H1 (cell line): ENCODE results near the gene CCDC192. TPM values are rescaled to one million over a fixed set of nuclear protein-coding genes. Genes with fewer than 3 reads are reported as not detected.

Experiments used
- CTCF ChIA-PET: fragments of 300-600 bp; sonication (Branson Sonifier 250); formaldehyde crosslinking; loops from one replicate; lab custom pipeline; 2021; ENCODE audit not compliant: partially characterized antibody; lab: Charles Lee
- POLR2A ChIA-PET: fragments of 300-600 bp; sonication (Branson Sonifier 250); formaldehyde crosslinking; loops from one replicate; lab custom pipeline; 2021; ENCODE audit warnings: inconsistent platforms; ENCODE audit not compliant: partially characterized antibody; lab: Charles Lee
- DNase-seq, 2 experiments: peaks; one replicate each; pipeline versions ENCODE4 v3.0.0 to v3.0.0-alpha.2; 2010 to 2022; ENCODE audit warnings: low spot score in 2 of 2, low read depth in 1 of 2, mixed read lengths in 1 of 2
- FAIRE-seq: peaks from 2 replicates; lab custom pipeline; 2011; peaks lifted over from hg19 to GRCh38; lab: Jason Lieb, UNC
- H2AFZ ChIP-seq: 2 replicates; pipeline ENCODE4 v1.8.1; 2012; ENCODE audit warnings: low read length, inconsistent platforms
- H2AK5ac ChIP-seq: 2 replicates; pipeline ENCODE4 v1.6.1; 2013; ENCODE audit warnings: low read depth, low read length
- H2BK120ac ChIP-seq: replicated peaks from 2 replicates; pipeline ENCODE3; 2013; ENCODE audit warnings: low read depth, low read length, inconsistent platforms
- H2BK12ac ChIP-seq: 2 replicates; pipeline ENCODE4 v1.6.1; 2013; ENCODE audit warnings: low read depth, low read length
- H2BK15ac ChIP-seq: 2 replicates; pipeline ENCODE4 v1.6.1; 2013; ENCODE audit warnings: low read length
- H2BK20ac ChIP-seq: 2 replicates; pipeline ENCODE4 v1.6.1; 2013; ENCODE audit warnings: low read length
- H2BK5ac ChIP-seq: 2 replicates; pipeline ENCODE4 v1.6.1; 2013; ENCODE audit warnings: low read depth, low read length
- H3K14ac ChIP-seq: 2 replicates; pipeline ENCODE4 v1.6.1; 2013; ENCODE audit warnings: inconsistent platforms; ENCODE audit not compliant: insufficient read length
- H3K18ac ChIP-seq: 2 replicates; pipeline ENCODE4 v1.6.1; 2013; ENCODE audit warnings: low read length; ENCODE audit errors: extremely low read depth
- H3K23ac ChIP-seq: 2 replicates; pipeline ENCODE4 v1.6.1; 2013; ENCODE audit warnings: inconsistent platforms; ENCODE audit not compliant: insufficient read length
- H3K23me2 ChIP-seq: 2 replicates; pipeline ENCODE4 v1.6.1; 2013; ENCODE audit warnings: low read depth, low read length
- H3K27ac ChIP-seq: 2 replicates; pipeline ENCODE4 v1.6.1; 2011; ENCODE audit warnings: low read depth, low read length, inconsistent platforms
- H3K27me3 ChIP-seq, 4 experiments: replicated peaks in 1 of 4; 1 replicate in 1 of 4; 2 replicates in 3 of 4; pipeline versions ENCODE4 v1.6.1 to v1.8.1; 2011 to 2013; ENCODE audit warnings: low read length in 3 of 4, mild to moderate bottlenecking in 3 of 4, inconsistent platforms in 2 of 4, mixed read lengths in 2 of 4, moderate library complexity in 1 of 4; ENCODE audit not compliant: control insufficient read depth in 3 of 4, insufficient read depth in 3 of 4; ENCODE audit errors: extremely low read depth in 1 of 4
- H3K36me3 ChIP-seq, 4 experiments: 2 replicates each; pipeline versions ENCODE4 v1.6.1 to v1.8.1; 2011 to 2013; ENCODE audit warnings: mild to moderate bottlenecking in 4 of 4, low read length in 3 of 4, moderate library complexity in 2 of 4, control low read depth in 1 of 4, inconsistent platforms in 1 of 4; ENCODE audit not compliant: insufficient read depth in 4 of 4, control insufficient read depth in 2 of 4
- H3K4ac ChIP-seq: replicated peaks from 2 replicates; pipeline ENCODE3; 2013; ENCODE audit warnings: low read length, low read depth, mixed read lengths, inconsistent platforms; ENCODE audit not compliant: insufficient read length
- H3K4me1 ChIP-seq, 4 experiments: replicated peaks in 1 of 4; 1 replicate in 1 of 4; 2 replicates in 3 of 4; pipeline versions ENCODE4 v1.6.1 to v1.8.1; 2011 to 2013; ENCODE audit warnings: low read length in 3 of 4, inconsistent platforms in 2 of 4, mixed read lengths in 1 of 4; ENCODE audit not compliant: insufficient read depth in 4 of 4, control insufficient read depth in 3 of 4
- H3K4me2 ChIP-seq, 2 experiments: 2 replicates each; pipeline versions ENCODE4 v1.6.1 to v1.8.1; 2011 to 2013; ENCODE audit warnings: low read depth in 2 of 2, low read length in 2 of 2, control low read depth in 1 of 2, inconsistent platforms in 1 of 2, mild to moderate bottlenecking in 1 of 2; ENCODE audit not compliant: insufficient read depth in 1 of 2
- H3K4me3 ChIP-seq, 4 experiments: fragments of 200-600, 300-600 bp in 1 of 4; sonication (generic), shearing (Covaris generic), sonication (Bioruptor Twin) in 1 of 4; 2 replicates each; pipeline versions ENCODE4 v1.5.1 to v1.8.1; 2011 to 2016; ENCODE audit warnings: low read length in 4 of 4, low read depth in 3 of 4, control low read depth in 2 of 4, inconsistent platforms in 2 of 4, mild to moderate bottlenecking in 2 of 4, mixed read lengths in 1 of 4, moderate library complexity in 1 of 4; ENCODE audit not compliant: insufficient read depth in 2 of 4; ENCODE audit errors: extremely low read depth in 1 of 4
- H3K56ac ChIP-seq: replicated peaks from 2 replicates; pipeline ENCODE3; 2013; ENCODE audit warnings: low read depth, mild to moderate bottlenecking, mixed read lengths, low read length, inconsistent platforms; ENCODE audit not compliant: insufficient read length
- H3K79me1 ChIP-seq: 2 replicates; pipeline ENCODE4 v1.6.1; 2013; ENCODE audit warnings: low read depth, low read length, control low read depth
- H3K79me2 ChIP-seq, 2 experiments: 2 replicates each; pipeline versions ENCODE4 v1.6.1 to v1.8.1; 2012 to 2013; ENCODE audit warnings: low read length in 2 of 2, mild to moderate bottlenecking in 2 of 2, inconsistent platforms in 1 of 2; ENCODE audit not compliant: insufficient read depth in 2 of 2, control insufficient read depth in 1 of 2
- H3K9ac ChIP-seq, 4 experiments: replicated peaks in 1 of 4; 1 replicate in 1 of 4; 2 replicates in 3 of 4; pipeline versions ENCODE4 v1.6.1 to v1.8.1; 2011 to 2013; ENCODE audit warnings: low read depth in 3 of 4, low read length in 3 of 4, control low read depth in 2 of 4, mild to moderate bottlenecking in 2 of 4, moderate library complexity in 2 of 4, inconsistent platforms in 1 of 4; ENCODE audit errors: extremely low read depth in 1 of 4
- H3K9me3 ChIP-seq, 2 experiments: 2 replicates each; pipeline versions ENCODE4 v1.6.1 to v1.8.1; 2012 to 2013; ENCODE audit warnings: mild to moderate bottlenecking in 2 of 2, moderate library complexity in 2 of 2, control low read depth in 1 of 2, inconsistent platforms in 1 of 2, low read depth in 1 of 2, low read length in 1 of 2, mixed read lengths in 1 of 2; ENCODE audit not compliant: insufficient read depth in 2 of 2
- H4K20me1 ChIP-seq, 2 experiments: replicated peaks in 1 of 2; 2 replicates each; pipeline versions ENCODE3 to v1.8.1; 2011 to 2013; ENCODE audit warnings: inconsistent platforms in 2 of 2, low read length in 2 of 2, mild to moderate bottlenecking in 1 of 2; ENCODE audit not compliant: insufficient read depth in 2 of 2, control insufficient read depth in 1 of 2
- H4K5ac ChIP-seq: 2 replicates; pipeline ENCODE4 v1.6.1; 2013; ENCODE audit warnings: low read length, low read depth, mixed read lengths, inconsistent platforms; ENCODE audit not compliant: insufficient read length
- H4K8ac ChIP-seq: 2 replicates; pipeline ENCODE4 v1.8.0; 2013; ENCODE audit warnings: mild to moderate bottlenecking, moderate library complexity, low read length, inconsistent platforms; ENCODE audit not compliant: insufficient read depth; ENCODE audit errors: extremely low read depth
- H4K91ac ChIP-seq: replicated peaks from 2 replicates; pipeline ENCODE3; 2013; ENCODE audit warnings: low read length, mixed read lengths, inconsistent platforms; ENCODE audit not compliant: insufficient read length
- BACH1 ChIP-seq: IDR thresholded peaks from 2 replicates; pipeline ENCODE4 v1.6.1; 2012; ENCODE audit warnings: low read length, improper control_type of control experiment
- CEBPB ChIP-seq: IDR thresholded peaks from 2 replicates; pipeline ENCODE4 v1.6.1; 2012; ENCODE audit warnings: low read depth, low read length
- CHD1 ChIP-seq: IDR thresholded peaks from 2 replicates; pipeline ENCODE4 v1.6.1; 2012; ENCODE audit warnings: low read depth, low read length, improper control_type of control experiment
- CTBP2 ChIP-seq: IDR thresholded peaks from 2 replicates; pipeline ENCODE4 v1.7.0; 2011; ENCODE audit warnings: borderline replicate concordance, mild to moderate bottlenecking, moderate library complexity, mixed read lengths, low read length; ENCODE audit not compliant: insufficient read depth, insufficient read length
- JUN ChIP-seq: IDR thresholded peaks from 2 replicates; pipeline ENCODE4 v1.6.1; 2011; ENCODE audit warnings: low read depth, mild to moderate bottlenecking, improper control_type of control experiment, low read length
- KDM4A ChIP-seq: IDR thresholded peaks from one replicate; pipeline ENCODE4 v1.7.1; 2012; ENCODE audit warnings: low read depth, mild to moderate bottlenecking, moderate library complexity, low read length, inconsistent platforms; ENCODE audit not compliant: severe bottlenecking
- KDM5A ChIP-seq: fragments of 200-600 bp; IDR thresholded peaks from 2 replicates; pipeline ENCODE4 v1.7.1; 2012; ENCODE audit warnings: mild to moderate bottlenecking, low read length, inconsistent platforms, mixed read lengths
- NRF1 ChIP-seq: IDR thresholded peaks from 2 replicates; pipeline ENCODE4 v1.6.1; 2011; ENCODE audit warnings: mild to moderate bottlenecking, low read depth, low read length, improper control_type of control experiment
- PHF8 ChIP-seq: fragments of 200-600 bp; sonication (generic); conservative IDR thresholded peaks from 2 replicates; pipeline ENCODE4 v1.7.1; 2012; ENCODE audit warnings: low read depth, mild to moderate bottlenecking, inconsistent platforms, low read length, moderate library complexity
- RBBP5 ChIP-seq: IDR thresholded peaks from 2 replicates; pipeline ENCODE4 v1.7.1; 2012; ENCODE audit warnings: low read depth, mild to moderate bottlenecking, inconsistent platforms, low read length, moderate library complexity, borderline replicate concordance
- RXRA ChIP-seq: IDR thresholded peaks from 2 replicates; pipeline ENCODE4 v1.6.1; 2011; ENCODE audit warnings: low read depth, mild to moderate bottlenecking, low read length, moderate library complexity; ENCODE audit not compliant: insufficient read depth
- SIN3A ChIP-seq, 2 experiments: IDR thresholded peaks in 1 of 2; conservative IDR thresholded peaks in 1 of 2; 2 replicates each; pipeline ENCODE4 v1.6.1; 2011 to 2012; ENCODE audit warnings: low read length in 2 of 2, improper control_type of control experiment in 1 of 2, low read depth in 1 of 2, mild to moderate bottlenecking in 1 of 2
- WGBS, 2 experiments: shearing (Covaris generic) in 1 of 2; methylation state at CpG; one replicate each; pipeline versions ENCODE4 v1.1.6 to v1.1.7; 2013 to 2015; ENCODE audit warnings: low lambda C conversion rate in 2 of 2, mixed read lengths in 2 of 2, inconsistent platforms in 1 of 2, low coverage in 1 of 2, missing lambda C conversion rate in 1 of 2; ENCODE audit not compliant: insufficient replicate concordance in 2 of 2, insufficient coverage in 1 of 2, insufficient read length in 1 of 2; ENCODE audit errors: extremely low coverage in 1 of 2, missing lambda C conversion rate in 1 of 2; 5-methylcytosine and 5-hydroxymethylcytosine counted together
- polyA plus RNA-seq, 7 experiments: library from polyadenylated mRNA; depleted of rRNA in 3 of 7; stranded (reverse) in 5 of 7; unstranded in 2 of 7; fragments of >200 nt in 5 of 7; fragments of 200-250 nt in 2 of 7; gene quantifications; 1 replicate in 5 of 7; 2 replicates in 1 of 7; 4 replicates in 1 of 7; pipeline versions ENCODE4 v1.2.1 to v1.2.3, GENCODE V29; 2011 to 2013; ENCODE audit warnings: missing spikeins in 2 of 7, mixed read lengths in 2 of 7
- total RNA-seq: library from RNA; stranded (reverse); fragmentation: NEBNext Ultra II Directional; extraction: Animal tissue kit (Norgen Biotek cat#: 25700); gene quantifications from 2 replicates; pipeline ENCODE4 v1.2.1, GENCODE V29; 2021

The CCDC192 gene
- total and polyA plus RNA-seq, 2 of the 8 experiments (the other 6 are each of a cell fraction or from before 2014, with no cell fraction given) = 0.61 TPM; not detected in 1

DNA sequence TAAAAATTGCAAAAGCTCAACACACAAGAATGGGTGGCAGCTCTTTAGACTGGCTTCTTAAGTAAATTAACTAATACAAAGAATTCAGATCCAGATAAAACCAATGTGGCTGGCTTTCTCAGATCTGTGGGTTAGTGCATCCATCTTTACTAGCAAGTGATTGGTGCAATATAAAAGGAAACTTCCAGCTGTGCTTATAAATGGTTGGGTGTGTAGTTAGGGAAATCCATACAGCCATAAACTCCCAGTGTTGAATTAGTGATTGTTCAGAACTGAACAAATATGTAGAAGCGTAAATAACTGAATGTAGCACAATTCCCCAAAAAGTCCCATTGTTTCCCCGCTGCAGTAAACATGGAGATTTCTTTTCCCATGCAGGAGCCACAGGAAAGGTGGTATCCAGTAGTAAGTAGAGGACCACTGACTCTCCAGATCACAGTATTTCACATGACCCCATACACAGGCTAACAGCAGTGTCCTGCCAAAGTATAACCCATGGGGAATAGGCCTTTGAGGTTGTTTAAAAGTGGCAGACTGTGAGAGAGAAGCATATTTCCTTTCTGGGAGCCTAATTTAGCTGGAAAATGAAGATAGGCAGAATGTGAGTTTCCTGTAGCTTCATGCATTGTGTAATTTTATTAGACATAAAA, 207.2 kb downstream of the CCDC192 start:
- no peak overlapping the region for H2BK12ac ChIP-seq
- no peaks in the 10 kb centered on the region for H3K27me3 ChIP-seq
- ChIA-PET CTCF (interaction anchor here (0.6 to 3.2 kb wide), 17 partner anchors 11 to 291 kb away, joined by 3 to 23 read pairs (median 3); no protein-coding TSS in a partner anchor), POLR2A (interaction anchor here (0.6 kb wide), 1 partner anchor 500 kb away, joined by 3 read pairs; no protein-coding TSS in a partner anchor)
- H3K14ac ChIP-seq = no peak overlapping the region
- H2BK120ac ChIP-seq = no peak overlapping the region
- no peak overlapping the region for H3K4ac ChIP-seq
- no peak overlapping the region for H3K18ac ChIP-seq
- H3K36me3 ChIP-seq = no peaks in the 10 kb centered on the region; a peak in 1 of 8 replicates
- H3K79me1 ChIP-seq = no peaks in the 10 kb centered on the region
- no peak for FAIRE-seq
- no peak for DNase-seq
- H3K79me2 ChIP-seq = no peaks in the 10 kb centered on the region
- no peak overlapping the region for H3K27ac ChIP-seq
- H4K8ac ChIP-seq = no peak overlapping the region
- WGBS, 2 experiments = 94% methylated on average over 2 of the region's 2 CpGs; no CpG with 5 or more reads in 1 of the 2 experiments
- no peak overlapping the region for H3K56ac ChIP-seq
- no peak overlapping the region for H3K4me2 ChIP-seq
- no peak overlapping the region for H2BK5ac ChIP-seq
- H2AK5ac ChIP-seq = no peak overlapping the region
- no peaks in the 10 kb centered on the region for H3K9me3 ChIP-seq
- H3K23me2 ChIP-seq = no peaks in the 10 kb centered on the region
- H3K4me3 ChIP-seq = no peak overlapping the region
- no peak overlapping the region for H3K9ac ChIP-seq
- no peaks in the 10 kb centered on the region for H4K20me1 ChIP-seq
- H2BK20ac ChIP-seq = no peak overlapping the region
- no peaks in the 10 kb centered on the region for H3K4me1 ChIP-seq
- no peak overlapping the region for H2AFZ ChIP-seq
- H2BK15ac ChIP-seq = no peak overlapping the region
- TF ChIP-seq SIN3A (conservative IDR thresholded peaks at IDR 0.05 in 1 of 2, IDR thresholded peaks at IDR 0.05 in 1 of 2; ENCODE audit: low read depth in 1 of 2, low read length in 2 of 2) (no peak), JUN (no peak), CTBP2 (no peak), RXRA (no peak), RBBP5 (no peak), CEBPB (no peak), BACH1 (no peak), CHD1 (no peak), PHF8 (no peak), KDM5A (no peak), NRF1 (no peak), KDM4A (no peak)
- H4K5ac ChIP-seq = no peak overlapping the region
- no peak overlapping the region for H4K91ac ChIP-seq
- no peak overlapping the region for H3K23ac ChIP-seq
